AG09309 (cell line): ENCODE data around the gene PROK1.

Source experiments
- DNase-seq: peaks from one replicate; pipeline ENCODE4 v3.0.0-alpha.2; 2010; ENCODE audit warnings: low read depth
- H3K4me3 ChIP-seq: 2 replicates; pipeline ENCODE4 v1.5.1; 2011; ENCODE audit warnings: mild to moderate bottlenecking, low read depth, low read length, moderate library complexity; ENCODE audit not compliant: control insufficient read depth
- TF ChIP-seq, protein P1 (sequence below): IDR thresholded peaks from 2 replicates; pipeline ENCODE4 v1.5.1; 2011; ENCODE audit warnings: mild to moderate bottlenecking, low read depth, low read length, inconsistent platforms; ENCODE audit not compliant: insufficient read depth, control insufficient read depth; ENCODE audit errors: missing control alignments

Gene PROK1

DNA sequence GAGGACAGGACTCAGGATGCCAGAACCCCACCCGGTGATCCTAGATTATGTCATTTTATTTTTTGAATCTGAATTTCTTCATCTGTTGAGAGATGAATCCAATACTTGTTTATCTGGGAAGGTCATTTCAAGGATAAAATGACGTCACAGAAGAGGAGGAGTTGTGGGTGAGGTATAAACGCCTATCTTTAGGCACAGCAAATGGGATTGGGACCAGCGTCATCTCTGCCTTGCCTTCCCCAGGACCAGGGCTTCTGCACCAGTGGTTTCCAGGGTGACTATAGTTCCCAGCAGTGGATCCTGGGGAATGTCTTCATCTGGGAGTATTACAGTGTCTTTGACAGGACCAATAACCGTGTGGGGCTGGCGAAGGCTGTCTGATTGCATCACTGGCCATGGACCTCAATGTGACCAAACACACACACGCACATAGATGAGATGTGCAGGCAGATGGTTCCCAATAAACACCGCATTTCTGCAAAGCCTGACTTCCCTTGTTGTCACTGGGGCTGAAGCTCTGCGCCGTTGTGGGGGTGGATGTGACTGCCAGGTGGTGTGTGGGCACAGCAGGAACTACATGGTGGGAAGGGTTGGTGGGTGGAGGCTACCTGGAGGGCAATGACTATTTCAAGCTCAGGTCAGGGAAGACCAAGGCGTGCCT, 40.0 kb downstream of the PROK1 start:
- no peak for DNase-seq
- no peak overlapping the region for H3K4me3 ChIP-seq
- TF ChIP-seq, protein P1, sequence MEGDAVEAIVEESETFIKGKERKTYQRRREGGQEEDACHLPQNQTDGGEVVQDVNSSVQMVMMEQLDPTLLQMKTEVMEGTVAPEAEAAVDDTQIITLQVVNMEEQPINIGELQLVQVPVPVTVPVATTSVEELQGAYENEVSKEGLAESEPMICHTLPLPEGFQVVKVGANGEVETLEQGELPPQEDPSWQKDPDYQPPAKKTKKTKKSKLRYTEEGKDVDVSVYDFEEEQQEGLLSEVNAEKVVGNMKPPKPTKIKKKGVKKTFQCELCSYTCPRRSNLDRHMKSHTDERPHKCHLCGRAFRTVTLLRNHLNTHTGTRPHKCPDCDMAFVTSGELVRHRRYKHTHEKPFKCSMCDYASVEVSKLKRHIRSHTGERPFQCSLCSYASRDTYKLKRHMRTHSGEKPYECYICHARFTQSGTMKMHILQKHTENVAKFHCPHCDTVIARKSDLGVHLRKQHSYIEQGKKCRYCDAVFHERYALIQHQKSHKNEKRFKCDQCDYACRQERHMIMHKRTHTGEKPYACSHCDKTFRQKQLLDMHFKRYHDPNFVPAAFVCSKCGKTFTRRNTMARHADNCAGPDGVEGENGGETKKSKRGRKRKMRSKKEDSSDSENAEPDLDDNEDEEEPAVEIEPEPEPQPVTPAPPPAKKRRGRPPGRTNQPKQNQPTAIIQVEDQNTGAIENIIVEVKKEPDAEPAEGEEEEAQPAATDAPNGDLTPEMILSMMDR: no peak

DNA sequence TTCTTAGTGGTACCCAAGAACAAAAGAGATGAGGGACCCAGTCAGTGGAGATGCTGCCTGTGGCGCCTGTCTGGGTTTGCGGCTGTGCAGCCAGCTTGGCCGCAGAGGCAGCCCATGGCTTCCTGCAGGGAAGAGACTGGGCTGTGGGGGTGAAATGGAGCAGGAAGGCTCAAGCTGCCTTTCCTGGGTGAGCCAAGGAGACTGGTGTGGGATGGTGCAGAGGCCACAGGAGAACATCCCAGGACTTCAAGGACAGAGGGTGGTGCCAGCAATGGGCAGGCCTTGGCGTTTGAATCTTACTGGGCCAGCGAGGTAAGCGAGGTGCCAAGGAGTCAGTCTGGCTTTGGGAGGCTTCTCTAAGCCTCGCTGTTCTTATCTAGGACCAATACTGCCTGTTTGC, 41.6 kb downstream of the PROK1 start:
- TF ChIP-seq, protein P1: no peak
- no peak for DNase-seq
- no peak overlapping the region for H3K4me3 ChIP-seq

DNA sequence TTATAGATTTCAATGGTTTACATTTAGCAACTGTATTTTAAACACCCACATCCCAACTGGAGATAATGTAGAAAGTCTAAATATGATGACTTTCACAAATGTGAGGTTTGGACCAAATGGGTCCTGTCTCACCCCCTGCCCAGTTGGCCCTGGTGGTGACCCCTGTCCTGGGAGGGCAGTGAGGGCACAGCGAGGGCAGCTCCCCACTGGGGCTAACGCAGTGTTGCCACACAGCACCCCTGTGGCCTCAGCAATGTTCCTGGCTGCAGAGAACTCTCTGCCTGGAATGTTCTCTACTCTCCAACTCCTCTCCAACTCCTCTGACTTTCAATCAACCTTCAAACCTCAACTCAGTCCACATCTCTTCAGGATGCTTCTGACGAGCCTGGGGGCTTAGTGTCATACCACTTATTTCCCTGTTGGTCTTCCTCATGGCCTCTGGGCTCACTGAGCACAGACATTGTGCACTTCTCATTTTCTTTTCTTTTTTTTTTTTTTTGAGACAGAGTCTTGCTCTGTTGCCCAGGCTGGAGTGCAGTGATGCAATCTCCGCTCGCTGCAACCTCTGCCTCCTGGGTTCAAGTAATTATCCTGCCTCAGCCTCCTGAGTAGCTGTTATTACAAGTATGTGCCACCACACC, 42.2 kb downstream of the PROK1 start:
- TF ChIP-seq, protein P1: no peak
- DNase-seq: no peak
- H3K4me3 ChIP-seq: no peak overlapping the region

DNA sequence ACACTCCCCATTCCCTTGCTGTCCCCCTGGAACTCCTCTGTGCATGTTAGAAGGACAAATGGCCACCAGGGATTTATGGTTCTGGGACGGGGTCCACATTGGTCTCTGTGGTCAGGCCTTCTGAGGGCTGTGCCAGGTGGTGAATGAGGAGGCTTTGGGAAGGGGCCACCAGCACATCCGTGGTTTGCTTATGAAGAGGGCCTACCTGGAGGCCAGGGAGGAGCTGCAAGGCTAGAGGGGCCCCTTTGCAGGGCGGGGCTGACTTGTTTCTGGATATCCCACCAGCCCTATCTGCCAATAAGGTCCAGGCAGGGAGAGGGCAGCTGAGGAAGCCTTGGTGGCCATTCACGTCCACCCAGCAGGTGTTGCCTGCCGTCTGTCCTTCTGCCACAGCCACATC, 43.1 kb downstream of the PROK1 start:
- DNase-seq: no peak
- no peak overlapping the region for H3K4me3 ChIP-seq
- TF ChIP-seq, protein P1: no peak

DNA sequence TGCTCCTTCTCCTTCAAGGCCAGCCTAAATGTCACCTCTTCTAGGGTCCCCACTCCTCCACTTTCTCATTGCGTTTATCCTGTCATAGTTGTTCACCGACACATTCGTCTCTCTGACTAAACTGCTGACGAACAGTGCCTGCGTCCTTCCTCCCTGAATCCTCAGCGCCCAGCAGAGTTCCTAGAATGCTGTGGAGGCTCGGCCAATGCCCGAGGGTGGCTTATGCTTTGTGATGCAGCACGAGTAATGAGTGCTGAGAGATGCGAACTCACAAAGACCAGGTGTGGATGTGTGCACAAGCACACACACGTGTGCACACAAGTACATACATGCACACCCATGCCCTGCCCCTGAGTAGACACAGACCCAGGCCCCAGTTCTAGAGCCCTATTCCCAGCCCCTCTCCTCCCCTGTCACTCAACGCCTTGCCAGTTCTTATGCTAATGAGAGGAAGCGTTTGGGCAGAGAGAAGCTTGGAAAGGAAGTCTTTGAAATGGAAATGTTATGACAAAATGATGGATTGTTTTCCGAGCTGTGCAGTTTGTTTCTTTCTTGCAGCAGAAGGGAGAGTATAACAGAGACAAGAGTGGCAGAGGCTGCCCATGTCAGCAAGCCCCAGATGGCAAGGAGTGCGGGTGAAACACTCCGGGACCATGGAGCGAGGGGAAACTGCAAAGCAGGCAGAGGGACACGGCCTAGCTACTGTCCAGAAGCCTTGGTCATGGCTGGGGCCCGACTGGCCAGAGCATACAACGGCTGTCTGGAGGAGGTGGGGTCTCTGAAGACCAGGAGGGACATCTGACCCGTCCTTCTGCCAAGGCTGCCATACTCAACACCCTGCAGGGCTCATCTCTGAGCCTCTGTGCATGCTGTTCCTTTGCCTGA, 43.8 kb downstream of the PROK1 start:
- H3K4me3 ChIP-seq: no peak overlapping the region
- TF ChIP-seq, protein P1: no peak
- no peak for DNase-seq

DNA sequence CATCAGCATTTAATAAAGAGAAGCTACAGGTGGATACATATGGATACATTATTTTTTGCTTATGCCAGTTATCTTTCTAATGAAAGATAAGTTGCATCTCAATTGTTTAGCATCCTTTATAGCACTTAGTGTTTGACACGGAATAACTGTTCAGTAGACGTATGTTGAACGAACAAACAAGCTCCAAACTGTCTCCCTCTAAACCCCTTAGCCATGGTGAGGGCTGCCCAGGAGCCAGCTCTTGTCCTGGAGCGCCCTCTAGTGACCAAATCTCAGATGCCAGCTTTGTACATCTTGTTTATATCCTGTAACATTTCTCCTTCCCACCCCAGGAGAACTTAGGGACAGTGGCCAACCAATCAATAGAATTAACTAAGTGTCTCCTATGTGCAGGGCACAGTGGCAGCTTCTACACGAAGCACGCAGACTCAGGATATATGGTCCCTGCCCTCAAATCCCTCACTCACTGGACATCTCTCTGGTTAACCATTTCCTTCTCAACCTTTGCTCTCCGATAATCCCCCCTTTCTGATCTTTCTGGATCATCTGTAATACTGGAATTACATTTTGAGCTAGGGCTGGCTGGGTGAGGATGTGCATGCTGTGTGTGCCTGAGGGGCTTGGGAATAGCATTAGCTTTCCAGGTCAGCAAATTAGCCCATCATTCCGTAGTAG, 45.1 kb downstream of the PROK1 start:
- H3K4me3 ChIP-seq: no peak overlapping the region
- TF ChIP-seq, protein P1: peak; percentile 95
- DNase-seq: peak; percentile 14
